GM12891 (cell line): ENCODE data around the gene CFAP73.

Experiments used
- PAX5 ChIP-seq: IDR thresholded peaks from 2 replicates; pipeline ENCODE4 v1.6.1; 2011; ENCODE audit warnings: low read length, moderate library complexity, mild to moderate bottlenecking; ENCODE audit not compliant: insufficient read depth, severe bottlenecking
- POLR2A ChIP-seq: IDR thresholded peaks from 2 replicates; pipeline ENCODE4 v1.6.1; 2011; ENCODE audit warnings: low read depth, low read length, control low read depth
- POLR2AphosphoS5 ChIP-seq: IDR thresholded peaks from 2 replicates; pipeline ENCODE4 v1.6.1; 2011; ENCODE audit warnings: low read depth, low read length, control low read depth
- POU2F2 ChIP-seq: IDR thresholded peaks from 2 replicates; pipeline ENCODE4 v1.6.1; 2011; ENCODE audit warnings: low read depth, mild to moderate bottlenecking, control low read depth, low read length, moderate library complexity
- TAF1 ChIP-seq: IDR thresholded peaks from 2 replicates; pipeline ENCODE4 v1.6.1; 2011; ENCODE audit warnings: low read depth, low read length, control low read depth

DNA sequence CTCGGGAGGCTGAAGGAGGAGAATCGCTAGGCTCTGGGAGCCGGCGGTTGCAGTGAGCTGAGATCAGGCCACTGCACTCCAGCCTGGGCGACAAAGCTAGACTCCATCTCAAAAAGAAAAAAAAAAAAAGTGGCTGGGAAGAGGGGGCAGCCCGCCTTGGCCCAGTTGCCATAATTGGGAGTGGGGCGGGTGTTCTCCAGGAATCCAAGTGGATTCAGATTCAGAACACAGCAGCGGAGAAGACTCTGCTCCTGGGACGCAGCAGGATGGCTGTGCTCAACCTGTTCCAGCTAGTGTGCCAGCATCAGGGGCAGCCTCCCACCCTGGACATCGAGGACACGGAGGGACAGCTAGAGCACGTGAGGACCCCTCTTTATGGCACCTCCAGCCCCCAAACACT lies 5.5 kb downstream of the CFAP73 start:
- TF ChIP-seq POLR2A (no peak), POLR2AphosphoS5 (no peak), TAF1 (no peak), PAX5 (no peak), POU2F2 (no peak)
